NCI-H2107 treated with DMSO at 0.1 percent for 48 hours (cell line): ENCODE results near the gene SIAE.

Source experiments
- DNase-seq: peaks from one replicate; lab custom pipeline; 2025; ENCODE audit not compliant: unreplicated experiment; lab: John Stamatoyannopoulos, UW

SIAE gene, protein sequence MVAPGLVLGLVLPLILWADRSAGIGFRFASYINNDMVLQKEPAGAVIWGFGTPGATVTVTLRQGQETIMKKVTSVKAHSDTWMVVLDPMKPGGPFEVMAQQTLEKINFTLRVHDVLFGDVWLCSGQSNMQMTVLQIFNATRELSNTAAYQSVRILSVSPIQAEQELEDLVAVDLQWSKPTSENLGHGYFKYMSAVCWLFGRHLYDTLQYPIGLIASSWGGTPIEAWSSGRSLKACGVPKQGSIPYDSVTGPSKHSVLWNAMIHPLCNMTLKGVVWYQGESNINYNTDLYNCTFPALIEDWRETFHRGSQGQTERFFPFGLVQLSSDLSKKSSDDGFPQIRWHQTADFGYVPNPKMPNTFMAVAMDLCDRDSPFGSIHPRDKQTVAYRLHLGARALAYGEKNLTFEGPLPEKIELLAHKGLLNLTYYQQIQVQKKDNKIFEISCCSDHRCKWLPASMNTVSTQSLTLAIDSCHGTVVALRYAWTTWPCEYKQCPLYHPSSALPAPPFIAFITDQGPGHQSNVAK

DNA sequence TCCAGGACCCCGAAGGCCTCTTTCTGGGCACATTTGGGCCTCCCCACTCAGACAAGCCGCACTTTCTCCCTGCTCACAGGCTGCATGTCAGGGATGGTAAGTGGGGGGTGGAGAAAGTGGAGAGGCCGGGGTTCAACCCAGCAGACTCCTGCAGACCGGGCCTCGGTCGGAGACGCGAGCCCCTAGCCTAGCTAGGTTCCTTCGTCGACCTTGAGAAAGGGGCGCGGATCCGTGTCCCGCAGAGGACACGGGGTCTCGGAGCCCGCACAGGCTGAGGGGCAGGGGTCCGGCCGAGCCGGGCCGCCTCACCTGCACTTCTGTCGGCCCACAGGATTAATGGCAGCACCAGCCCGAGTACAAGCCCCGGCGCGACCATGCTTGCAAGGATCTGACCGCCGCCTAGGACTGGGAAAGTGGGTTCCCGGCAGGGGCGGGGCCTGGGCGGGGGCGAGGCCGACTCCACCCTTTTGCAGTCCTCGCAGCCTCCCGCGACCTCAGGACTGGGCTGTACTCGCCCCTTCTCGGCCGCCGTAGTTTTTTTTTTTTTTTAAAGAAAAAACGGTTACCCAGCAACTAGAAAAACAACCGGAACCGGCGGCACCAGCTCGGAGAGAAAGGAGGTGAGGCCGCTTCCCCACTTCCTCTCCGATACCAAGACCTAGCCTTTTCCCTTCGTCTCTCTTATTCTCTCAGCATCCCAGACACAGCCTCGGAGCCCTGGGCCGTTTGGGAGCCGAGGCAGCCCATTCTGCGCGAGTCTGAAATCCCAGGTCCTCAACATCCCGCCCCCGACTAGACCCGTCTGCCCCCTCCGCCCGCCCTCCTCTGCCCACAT, at the start of gene SIAE, which contains the start of gene SPA17:
SIAE (minus strand) TSS at position 407 of the 835 bp plus-strand sequence; CDS start at position 376, 31 bp downstream.
SPA17 (plus strand) TSS at position 572 of the 835 bp plus-strand sequence. CDS start 1,361 bp downstream, outside the sequence.
- DNase-seq: peak; percentile 10

DNA sequence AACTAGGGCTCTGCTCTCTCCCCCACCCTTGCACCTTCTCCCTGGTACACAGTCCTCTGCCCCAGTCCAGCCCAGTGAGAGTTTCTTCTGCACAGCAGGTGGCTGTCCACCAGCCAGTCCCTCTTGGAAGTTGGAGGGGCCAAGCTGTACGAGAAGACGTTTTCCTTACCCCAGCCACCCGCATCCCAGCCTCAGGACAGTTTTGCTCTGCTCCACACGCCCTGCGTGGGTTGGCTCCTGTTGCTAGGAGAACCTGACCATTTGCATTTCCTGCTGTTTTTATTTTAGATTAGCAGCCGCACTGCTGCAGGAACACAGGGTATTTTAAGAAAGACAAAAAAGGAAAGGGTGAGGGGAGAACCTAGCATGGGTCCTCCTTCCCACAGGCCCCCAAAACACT, 48.6 kb upstream of the SIAE start:
- no peak for DNase-seq

DNA sequence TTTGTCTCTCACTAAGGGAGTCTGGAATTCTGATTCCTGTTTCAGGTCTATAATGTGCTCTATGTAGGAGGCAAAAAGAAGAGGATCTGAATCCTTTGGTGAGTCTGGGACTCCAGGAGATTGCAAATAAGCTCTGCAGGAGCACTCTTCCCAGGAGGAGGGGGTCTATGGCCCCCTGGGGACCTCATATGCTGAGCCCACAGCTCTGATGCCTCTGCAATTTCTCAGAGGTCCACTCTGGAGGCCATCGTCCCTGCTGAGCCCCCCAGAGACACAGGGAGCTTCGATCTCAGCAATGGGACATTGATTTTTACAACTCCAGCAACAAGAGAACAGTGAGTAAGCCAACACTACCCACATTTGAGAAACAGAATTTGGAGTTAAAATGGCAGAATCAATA, 46.0 kb upstream of the SIAE start:
- no peak for DNase-seq

DNA sequence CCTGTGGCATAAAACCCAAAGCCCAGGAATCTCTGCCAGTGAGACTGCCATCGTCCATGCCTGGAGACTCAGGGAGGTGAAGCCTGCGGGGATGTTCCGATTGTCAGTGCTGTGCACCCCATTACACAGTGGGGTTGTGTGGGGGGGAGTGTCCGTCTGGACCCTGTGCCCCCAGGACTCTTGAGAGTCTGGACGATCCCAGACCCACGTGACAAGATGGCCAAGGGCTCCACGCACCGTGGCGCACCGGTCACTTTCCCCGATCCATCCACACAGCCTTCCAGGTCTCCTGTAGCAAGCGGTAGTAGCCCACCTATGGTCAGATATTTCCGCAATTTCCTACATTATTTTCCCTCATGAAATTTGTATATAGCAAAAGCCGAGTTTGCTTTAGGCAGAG, 45.3 kb upstream of the SIAE start:
- no peak for DNase-seq

DNA sequence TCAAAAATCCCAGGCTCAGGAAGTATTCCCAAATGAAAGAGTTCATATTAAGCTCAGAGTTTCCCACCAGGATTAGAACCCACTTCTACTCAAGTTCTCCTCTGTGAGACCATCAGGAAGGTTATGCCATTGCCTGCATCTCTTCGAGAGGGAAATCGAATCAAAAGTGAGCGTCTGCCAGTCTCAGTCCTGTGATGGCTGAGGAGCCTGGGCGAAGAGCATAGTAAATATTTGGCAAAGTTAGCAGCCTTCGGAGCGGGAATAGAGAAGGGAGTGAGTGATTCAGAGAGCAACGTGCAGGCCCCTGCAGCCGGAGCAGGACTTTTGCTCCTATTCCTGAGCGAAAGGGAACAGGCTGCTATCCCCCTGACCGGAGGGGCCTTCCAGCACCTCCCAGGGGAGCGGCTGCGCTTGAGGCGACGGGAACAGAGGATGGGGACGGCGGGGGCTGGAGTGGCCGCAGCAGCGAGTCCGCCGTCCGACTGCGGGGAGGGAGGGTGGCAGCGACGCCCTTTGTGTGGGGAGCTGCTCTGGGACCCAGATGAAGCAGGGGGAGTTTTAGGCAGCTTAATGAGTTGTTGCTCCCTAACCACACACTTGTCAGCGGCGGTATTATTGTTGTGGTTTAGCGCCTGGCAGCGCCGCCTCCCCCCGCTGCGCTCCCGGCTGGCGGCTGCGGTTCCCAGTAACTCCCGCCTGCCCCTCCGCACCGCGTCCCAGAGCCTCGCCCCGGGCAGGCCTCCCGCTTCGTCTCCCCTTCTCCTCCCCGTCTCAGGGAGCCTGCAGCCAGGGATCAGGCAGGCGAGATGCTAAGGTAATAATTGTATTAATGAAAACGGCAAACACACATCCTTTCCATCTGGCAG, 44.5 kb upstream of the SIAE start:
- no peak for DNase-seq

DNA sequence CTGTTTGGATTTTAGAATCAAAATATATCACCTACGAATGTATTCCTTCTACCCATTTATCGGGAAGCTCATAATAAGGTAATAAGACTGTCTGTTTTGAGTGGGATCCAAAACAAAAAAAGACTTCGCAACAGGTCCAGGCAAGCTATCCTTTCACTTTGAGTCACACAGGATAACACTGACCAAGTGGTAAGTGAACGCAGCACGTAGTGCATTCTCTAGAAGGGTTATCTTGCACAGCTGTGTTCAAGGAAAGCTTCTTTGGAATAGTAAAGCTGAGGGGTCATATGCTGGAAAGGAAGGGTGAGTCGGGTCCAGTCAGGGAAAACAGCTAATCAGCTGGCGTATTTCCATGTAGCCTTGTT, 43.9 kb upstream of the SIAE start:
- DNase-seq: no peak

DNA sequence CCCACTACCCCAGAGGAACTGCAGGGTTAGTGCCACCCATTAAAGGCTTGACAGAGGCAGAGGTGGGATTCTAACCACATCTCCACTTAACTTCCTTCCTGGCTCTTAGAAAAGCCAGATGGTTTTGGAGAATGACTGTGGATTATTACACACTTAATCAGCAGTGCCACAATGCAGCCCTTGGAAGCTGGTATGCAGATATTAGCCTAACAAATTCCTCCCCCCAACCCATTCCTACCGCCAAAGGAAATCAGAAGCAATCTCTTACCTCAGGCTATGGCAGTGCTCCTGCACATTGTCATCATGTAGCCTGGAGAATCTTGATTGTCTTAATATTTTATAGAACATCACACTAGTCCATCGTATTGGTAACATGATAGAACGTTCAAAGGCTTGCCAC, 43.1 kb upstream of the SIAE start:
- no peak for DNase-seq

DNA sequence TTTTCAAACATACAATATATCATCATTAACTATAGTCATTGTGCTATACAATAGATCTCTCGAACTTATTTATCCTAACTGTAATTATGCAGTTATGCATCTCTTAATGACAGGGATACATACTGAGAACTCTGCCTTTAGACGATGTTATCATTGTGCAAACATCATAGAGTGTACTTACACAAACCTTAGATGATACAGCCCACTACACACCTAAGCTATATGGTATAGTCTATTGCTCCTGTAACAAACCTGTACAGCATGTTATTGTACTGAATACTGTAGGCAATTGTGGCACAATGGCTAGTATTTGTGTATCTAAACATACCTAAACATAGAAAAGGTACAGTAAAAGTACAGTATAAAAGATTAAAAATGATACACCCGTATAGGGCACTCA, 38.9 kb upstream of the SIAE start:
- no peak for DNase-seq

DNA sequence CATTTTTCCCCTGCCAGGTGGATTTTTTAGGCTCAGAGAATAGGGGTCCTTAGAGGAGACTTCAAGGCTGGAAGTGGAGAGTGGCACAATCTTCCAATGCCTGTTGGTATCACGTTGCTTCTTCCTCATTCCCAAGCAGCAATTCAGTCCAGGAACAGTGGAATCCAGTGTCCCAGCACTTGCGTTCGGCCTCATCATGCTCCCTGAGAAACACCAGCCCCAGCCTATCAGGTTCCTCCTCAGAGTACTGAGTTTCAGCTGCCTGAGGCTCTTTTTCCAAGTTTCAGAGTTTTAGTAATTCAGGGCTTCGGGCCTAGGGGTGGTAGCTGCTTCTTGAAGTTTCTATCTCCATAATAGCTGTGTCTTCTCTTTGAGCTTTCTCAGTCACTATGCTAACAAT, 34.3 kb upstream of the SIAE start:
- DNase-seq: no peak

DNA sequence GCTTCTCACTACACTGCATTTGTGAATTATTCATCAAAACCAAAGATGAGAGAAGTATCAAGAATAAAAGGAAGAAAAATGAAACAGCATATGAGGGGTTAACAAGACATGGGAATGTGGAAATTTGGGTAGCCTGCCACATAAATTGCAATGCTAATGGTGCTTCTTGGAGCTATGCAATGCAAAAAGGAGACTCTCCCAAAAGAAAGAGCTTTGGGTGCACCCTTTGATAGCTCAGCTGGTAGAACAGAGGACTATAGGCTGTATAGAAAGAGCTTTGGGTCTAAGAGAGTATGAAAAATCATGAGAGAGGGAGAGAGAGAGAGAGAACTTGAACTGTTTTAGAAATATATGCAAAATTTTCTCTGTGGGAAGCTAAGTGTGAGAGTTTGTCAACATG, 26.5 kb upstream of the SIAE start:
- DNase-seq: no peak

DNA sequence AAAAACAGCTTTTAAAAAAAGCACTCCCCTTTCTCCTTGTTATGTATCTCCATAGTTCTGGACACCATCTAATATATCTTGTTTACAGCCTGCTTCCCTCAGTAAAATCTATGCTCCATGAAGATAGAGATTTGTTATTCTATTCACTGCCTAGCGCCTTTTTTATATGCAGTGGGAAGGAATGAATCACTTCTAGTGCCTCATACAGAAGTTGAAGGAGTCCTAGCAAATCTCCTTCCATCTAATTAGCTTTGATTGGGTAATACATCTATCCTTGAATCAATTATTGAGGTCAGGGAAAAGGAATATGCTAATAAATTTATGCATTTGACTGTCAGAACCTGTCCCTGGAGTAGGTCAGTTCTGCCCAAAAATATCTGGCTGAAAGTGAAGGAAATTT, 26.0 kb upstream of the SIAE start:
- DNase-seq: no peak

DNA sequence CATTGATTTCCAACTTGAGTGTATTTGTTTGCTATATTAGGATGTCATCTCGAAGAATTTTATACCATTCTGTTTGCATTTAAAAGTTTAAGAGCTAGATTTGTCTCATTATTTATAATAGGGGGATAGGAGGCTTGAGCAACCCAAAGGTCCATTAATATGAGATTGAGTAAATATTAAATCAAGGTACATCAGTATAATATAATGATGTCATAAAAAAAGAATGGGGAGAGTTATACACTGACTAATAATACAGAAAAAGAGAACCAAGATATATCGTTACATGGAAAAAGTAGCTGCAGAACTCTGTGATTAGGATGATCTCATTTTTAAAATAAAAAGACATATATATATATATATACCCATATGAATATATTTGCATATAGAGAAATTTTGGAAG, 19.6 kb upstream of the SIAE start:
- no peak for DNase-seq

DNA sequence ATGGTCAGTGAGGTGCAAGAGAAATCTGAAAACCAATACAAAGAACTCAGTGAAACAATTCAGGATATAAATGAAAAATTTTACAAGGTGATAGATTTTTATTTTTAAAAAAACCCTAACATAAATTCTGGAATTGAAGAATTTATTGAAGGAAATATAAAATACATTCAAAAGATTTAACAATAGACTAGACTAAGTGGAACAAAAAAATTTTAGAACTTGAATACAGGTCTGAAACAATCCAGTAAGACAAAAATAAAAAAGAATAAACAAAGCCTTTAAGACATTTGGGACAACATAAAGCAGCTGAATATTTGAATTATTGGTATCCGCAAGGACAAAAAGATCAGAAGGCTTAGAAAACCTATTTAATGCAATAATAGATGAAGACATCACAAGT, 8.9 kb upstream of the SIAE start:
- no peak for DNase-seq

DNA sequence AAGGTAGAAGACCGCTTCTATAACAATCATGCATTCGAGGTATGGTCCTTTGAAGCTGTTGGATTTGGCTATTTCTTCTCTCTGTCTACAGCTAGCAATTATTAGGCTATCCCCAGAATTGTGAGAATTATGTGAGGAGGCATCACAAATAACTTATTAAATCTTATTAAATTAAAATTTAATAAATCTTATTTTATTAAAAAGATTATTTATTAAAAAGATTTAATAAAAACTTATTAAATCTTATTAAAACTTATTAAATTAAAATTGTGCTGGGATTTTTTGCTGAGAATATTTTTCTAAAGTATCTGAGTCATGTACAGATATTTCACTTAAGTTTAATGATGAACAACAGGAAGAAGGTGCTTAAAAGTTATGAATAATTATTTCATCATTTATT, 7.9 kb upstream of the SIAE start:
- DNase-seq: no peak

DNA sequence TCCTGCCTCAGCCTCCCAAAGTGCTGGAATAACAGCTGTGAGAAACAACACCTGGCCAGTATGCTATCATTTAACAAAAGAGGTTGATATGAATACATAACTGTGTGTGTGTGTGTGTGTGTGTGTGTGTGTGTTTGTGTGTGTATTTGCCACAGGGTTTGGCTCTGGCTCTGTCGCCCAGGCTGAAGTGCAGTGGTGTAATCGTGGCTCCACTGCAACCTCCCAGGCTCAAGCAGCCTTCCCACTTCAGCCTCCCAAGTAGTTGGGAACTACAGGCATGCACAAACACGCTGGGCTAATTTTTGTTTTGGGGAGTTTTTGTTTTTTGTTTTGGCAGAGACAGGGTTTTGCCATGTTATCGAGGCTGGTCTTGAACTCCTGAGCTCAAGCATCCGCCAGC, 4.9 kb upstream of the SIAE start:
- no peak for DNase-seq

DNA sequence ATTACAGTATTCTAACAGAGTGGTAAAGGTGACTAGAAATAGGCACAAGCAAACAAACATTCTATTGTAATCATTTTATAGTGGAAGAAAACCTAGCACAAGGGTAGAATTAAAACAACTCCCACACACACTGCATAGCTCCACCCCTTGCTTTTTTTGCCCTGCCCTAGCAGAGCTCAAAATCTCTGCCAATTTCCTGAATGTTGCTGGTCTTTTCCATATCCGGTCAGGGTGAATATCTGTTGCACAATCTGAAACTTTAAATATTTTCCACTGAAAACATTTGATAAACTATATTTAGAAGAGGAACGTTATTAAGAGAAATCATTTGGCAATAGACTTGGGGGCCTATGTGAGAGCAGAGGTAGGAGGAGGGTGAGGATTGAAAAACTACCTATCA, 2.8 kb upstream of the SIAE start:
- no peak for DNase-seq

DNA sequence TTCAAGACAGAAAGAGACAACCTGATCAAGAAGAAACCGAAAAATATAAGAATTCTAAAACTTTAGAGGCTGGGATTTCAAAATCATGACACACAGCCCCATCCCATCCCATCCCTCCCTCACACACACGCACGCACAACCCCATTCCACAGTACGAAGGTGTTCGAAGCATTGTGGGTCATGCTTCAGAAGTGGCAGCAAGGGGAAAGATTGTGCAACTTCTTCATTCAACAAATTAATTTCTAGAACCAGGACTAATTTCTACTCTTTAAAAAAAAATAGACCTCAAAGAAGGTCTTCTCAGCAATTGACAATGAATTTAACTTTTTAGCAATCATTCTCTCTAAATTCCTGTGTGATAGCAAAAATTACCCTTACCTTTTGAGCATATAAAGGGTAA, 1.0 kb upstream of the SIAE start:
- DNase-seq: no peak

DNA sequence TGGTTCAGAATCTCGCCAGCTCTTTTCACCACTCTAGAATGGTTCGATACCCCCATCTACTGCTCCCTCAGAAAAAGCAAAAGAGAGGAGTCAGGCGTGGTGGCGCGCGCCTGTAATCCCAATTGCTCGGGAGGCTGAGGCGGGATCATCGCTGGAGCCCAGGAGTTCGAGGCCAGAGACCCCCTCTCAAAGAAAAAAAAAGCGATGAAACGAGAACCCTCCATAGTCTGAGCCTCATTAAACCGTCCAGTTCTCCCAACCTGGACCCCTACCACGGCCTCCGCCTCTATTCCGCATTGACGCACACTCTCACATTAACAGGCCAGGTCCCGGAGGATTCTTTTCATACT, 604 bp upstream of the SIAE start:
- DNase-seq: no peak

DNA sequence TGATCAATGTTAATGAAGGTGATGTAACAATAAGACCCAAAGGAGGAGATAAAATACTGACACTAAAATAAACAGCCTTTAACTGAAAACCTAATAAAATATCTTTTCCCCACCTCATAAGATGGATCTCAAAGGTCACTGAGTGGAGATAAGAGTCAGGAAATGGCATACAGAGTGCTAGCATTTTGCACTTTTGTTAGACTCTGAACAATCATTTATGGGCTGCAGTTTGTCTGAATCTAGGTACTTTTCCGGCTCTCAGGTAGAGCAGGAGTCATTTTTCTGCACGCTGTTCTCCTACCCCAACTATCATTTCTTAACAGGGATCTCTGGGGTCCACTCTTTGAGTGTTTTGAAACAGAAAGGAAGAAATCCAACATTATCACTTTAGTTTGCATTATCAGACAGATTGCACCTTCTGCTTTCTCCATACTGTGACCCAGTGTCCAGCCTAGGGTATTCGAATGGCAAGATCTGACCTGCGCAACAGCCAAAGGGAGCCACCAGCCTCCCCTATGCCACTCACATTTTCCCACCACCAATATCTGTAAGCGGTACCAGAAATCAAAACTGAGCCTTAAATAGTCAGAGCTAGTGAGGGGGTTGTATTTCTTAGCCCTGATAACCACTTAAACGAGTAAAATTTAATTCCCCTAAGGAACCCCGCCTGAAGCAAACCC, 863 bp downstream of the SIAE start:
- DNase-seq: no peak

DNA sequence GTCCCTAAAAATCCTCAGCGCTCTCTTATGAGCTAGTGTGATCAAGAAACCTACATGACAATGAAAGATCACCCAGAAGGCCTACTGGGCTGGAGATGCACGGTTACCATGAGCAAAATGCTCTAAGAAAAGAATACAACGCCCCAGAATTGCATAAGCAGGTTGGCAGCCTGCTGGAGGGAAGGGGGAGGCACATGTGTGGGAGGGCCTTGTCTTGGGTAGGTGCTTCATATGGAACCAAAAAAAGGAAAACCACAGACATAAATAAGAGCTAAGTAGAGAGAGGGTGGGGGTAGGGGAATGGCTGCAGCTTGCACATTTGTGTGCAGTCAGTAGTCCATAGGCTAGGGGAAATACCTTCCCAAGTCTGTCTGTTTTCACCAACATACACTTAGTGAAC, 2.8 kb downstream of the SIAE start:
- no peak for DNase-seq

DNA sequence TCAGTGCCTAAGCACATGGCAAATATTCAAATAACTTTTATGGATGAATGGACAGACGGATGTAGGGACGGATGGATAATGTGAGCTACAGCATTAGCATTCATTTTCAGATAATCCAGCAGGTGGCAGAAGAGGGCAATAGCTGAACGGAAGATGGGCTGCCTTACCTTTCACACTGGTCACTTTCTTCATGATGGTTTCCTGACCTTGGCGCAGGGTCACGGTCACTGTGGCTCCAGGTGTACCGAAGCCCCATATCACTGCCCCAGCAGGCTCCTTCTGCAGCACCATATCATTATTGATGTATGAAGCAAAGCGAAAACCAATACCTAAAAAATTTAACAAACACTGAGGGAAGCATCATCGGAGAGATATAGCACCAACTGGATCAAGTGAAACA, 4.3 kb downstream of the SIAE start:
- no peak for DNase-seq
